ENCODE measurements around the gene SGSM2. TPM values are rescaled to one million over a fixed set of nuclear protein-coding genes. Genes with fewer than 3 reads are reported as not detected.

SGSM2 gene
- total and polyA plus RNA-seq, 2 of the 13 experiments (the other 11 are each of a cell fraction or from before 2014, with no cell fraction given): 30.4 to 51.3 TPM

DNA sequence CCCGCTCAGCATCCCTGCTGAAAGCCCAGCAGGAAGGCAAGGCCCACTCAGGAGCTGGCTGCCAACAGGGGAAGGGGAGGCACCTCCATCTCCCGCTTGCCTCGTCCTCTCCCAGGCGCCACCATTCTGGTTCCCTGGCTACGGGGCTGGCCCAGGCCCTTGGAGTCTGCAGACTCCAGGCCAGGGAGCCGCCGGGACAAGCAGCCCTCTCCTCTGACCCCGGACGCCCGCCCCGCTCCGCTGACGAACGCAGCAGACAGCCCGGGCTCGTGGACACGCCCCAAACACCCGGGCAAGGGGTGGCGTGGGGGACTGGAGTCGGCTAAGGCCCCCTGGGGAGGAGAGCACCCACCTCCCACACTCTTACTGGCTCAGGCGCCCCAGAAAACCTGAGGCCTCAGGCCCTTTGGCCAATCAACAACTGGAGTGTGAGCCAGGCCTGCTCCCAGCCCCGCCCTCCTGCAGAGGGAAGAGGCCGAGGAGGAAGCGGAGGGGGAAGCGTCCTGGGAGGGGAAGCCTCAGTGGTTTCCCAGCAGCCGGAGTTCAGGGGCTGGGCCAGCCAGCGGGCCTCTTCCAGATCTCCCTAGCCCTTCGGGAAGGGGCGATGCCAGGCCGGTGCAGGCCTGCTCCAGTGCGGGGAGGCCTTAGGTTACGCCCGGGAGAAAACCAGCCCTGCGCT, 59.4 kb downstream of the SGSM2 start (continued):
- TF ChIP-seq, protein P1, sequence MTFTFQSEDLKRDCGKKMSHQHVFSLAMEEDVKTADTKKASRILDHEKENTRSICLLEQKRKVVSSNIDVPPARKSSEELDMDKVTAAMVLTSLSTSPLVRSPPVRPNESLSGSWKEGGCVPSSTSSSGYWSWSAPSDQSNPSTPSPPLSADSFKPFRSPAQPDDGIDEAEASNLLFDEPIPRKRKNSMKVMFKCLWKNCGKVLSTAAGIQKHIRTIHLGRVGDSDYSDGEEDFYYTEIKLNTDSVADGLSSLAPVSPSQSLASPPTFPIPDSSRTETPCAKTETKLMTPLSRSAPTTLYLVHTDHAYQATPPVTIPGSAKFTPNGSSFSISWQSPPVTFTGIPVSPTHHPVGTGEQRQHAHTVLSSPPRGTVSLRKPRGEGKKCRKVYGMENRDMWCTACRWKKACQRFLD (CRISPR knock-in tag; IDR thresholded peaks at IDR 0.05; ENCODE audit: borderline replicate concordance): no peak
- 0 out of 2 replicates have a peak, but pooled peaks have one; percentile 26 for TF ChIP-seq MED13 (CRISPR knock-in tag; IDR thresholded peaks at IDR 0.05)
- TF ChIP-seq YY1 (IDR thresholded peaks at IDR 0.05; ENCODE audit: insufficient read depth, insufficient replicate concordance, low read depth, low read length): no peak
- TF ChIP-seq, protein P2, sequence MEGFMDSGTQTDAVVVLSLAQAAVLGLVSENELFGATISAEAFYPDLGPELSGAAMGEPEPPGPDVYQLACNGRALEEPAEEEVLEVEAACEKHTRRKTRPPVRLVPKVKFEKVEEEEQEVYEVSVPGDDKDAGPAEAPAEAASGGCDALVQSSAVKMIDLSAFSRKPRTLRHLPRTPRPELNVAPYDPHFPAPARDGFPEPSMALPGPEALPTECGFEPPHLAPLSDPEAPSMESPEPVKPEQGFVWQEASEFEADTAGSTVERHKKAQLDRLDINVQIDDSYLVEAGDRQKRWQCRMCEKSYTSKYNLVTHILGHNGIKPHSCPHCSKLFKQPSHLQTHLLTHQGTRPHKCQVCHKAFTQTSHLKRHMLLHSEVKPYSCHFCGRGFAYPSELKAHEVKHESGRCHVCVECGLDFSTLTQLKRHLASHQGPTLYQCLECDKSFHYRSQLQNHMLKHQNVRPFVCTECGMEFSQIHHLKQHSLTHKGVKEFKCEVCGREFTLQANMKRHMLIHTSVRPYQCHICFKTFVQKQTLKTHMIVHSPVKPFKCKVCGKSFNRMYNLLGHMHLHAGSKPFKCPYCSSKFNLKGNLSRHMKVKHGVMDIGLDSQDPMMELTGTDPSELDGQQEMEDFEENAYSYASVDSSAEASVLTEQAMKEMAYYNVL (CRISPR knock-in tag; IDR thresholded peaks at IDR 0.05; ENCODE audit: borderline replicate concordance): no peak
- TF ChIP-seq BRCA1 (CRISPR knock-in tag; IDR thresholded peaks at IDR 0.05): no peak
- TF ChIP-seq, protein P3, sequence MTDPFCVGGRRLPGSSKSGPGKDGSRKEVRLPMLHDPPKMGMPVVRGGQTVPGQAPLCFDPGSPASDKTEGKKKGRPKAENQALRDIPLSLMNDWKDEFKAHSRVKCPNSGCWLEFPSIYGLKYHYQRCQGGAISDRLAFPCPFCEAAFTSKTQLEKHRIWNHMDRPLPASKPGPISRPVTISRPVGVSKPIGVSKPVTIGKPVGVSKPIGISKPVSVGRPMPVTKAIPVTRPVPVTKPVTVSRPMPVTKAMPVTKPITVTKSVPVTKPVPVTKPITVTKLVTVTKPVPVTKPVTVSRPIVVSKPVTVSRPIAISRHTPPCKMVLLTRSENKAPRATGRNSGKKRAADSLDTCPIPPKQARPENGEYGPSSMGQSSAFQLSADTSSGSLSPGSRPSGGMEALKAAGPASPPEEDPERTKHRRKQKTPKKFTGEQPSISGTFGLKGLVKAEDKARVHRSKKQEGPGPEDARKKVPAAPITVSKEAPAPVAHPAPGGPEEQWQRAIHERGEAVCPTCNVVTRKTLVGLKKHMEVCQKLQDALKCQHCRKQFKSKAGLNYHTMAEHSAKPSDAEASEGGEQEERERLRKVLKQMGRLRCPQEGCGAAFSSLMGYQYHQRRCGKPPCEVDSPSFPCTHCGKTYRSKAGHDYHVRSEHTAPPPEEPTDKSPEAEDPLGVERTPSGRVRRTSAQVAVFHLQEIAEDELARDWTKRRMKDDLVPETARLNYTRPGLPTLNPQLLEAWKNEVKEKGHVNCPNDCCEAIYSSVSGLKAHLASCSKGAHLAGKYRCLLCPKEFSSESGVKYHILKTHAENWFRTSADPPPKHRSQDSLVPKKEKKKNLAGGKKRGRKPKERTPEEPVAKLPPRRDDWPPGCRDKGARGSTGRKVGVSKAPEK (CRISPR knock-in tag; IDR thresholded peaks at IDR 0.05; ENCODE audit: borderline replicate concordance): no peak
- TF ChIP-seq, protein P4, sequence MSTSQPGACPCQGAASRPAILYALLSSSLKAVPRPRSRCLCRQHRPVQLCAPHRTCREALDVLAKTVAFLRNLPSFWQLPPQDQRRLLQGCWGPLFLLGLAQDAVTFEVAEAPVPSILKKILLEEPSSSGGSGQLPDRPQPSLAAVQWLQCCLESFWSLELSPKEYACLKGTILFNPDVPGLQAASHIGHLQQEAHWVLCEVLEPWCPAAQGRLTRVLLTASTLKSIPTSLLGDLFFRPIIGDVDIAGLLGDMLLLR (CRISPR knock-in tag; IDR thresholded peaks at IDR 0.05): no peak
- TF ChIP-seq, protein P5, sequence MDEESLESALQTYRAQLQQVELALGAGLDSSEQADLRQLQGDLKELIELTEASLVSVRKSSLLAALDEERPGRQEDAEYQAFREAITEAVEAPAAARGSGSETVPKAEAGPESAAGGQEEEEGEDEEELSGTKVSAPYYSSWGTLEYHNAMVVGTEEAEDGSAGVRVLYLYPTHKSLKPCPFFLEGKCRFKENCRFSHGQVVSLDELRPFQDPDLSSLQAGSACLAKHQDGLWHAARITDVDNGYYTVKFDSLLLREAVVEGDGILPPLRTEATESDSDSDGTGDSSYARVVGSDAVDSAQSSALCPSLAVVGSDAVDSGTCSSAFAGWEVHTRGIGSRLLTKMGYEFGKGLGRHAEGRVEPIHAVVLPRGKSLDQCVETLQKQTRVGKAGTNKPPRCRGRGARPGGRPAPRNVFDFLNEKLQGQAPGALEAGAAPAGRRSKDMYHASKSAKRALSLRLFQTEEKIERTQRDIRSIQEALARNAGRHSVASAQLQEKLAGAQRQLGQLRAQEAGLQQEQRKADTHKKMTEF (CRISPR knock-in tag; IDR thresholded peaks at IDR 0.05): no peak
- no peak for TF ChIP-seq ZNF660 (CRISPR knock-in tag; IDR thresholded peaks at IDR 0.05; ENCODE audit: borderline replicate concordance, low read depth)
- TF ChIP-seq DR1 (CRISPR knock-in tag; IDR thresholded peaks at IDR 0.05): 0 out of 2 replicates have a peak, but pooled peaks have one; percentile 29
- peak; percentile 69 for TF ChIP-seq HDAC1 (CRISPR knock-in tag; IDR thresholded peaks at IDR 0.05)
- TF ChIP-seq, protein P6, sequence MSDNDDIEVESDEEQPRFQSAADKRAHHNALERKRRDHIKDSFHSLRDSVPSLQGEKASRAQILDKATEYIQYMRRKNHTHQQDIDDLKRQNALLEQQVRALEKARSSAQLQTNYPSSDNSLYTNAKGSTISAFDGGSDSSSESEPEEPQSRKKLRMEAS (IDR thresholded peaks at IDR 0.05): peak; percentile 64
- TF ChIP-seq SIX4 (CRISPR knock-in tag; IDR thresholded peaks at IDR 0.05): 0 out of 2 replicates have a peak, but pooled peaks have one; percentile 11
- no peak for TF ChIP-seq KMT2A (CRISPR knock-in tag; IDR thresholded peaks at IDR 0.05)
- TF ChIP-seq, protein P7, sequence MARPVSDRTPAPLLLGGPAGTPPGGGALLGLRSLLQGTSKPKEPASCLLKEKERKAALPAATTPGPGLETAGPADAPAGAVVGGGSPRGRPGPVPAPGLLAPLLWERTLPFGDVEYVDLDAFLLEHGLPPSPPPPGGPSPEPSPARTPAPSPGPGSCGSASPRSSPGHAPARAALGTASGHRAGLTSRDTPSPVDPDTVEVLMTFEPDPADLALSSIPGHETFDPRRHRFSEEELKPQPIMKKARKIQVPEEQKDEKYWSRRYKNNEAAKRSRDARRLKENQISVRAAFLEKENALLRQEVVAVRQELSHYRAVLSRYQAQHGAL (CRISPR knock-in tag; IDR thresholded peaks at IDR 0.05; ENCODE audit: not compliant biosample characterization): no peak
- peak; percentile 65; the same call in 1 of the 2 replicates for TF ChIP-seq THAP11 (CRISPR knock-in tag; IDR thresholded peaks at IDR 0.05)
- TF ChIP-seq EP300 (IDR thresholded peaks at IDR 0.05; ENCODE audit: low read depth in 2 of 2, low read length in 2 of 2): no peak
- no peak for TF ChIP-seq EP300 (CRISPR knock-in tag; IDR thresholded peaks at IDR 0.05; ENCODE audit: borderline replicate concordance)
- peak; percentile 65 for TF ChIP-seq POLR2G (IDR thresholded peaks at IDR 0.05; ENCODE audit: low read depth, low read length)
- TF ChIP-seq NFE2L2 (IDR thresholded peaks at IDR 0.05; ENCODE audit: low read length): no peak

Measured in HepG2 (cell line).